Ectodermal cell (in vitro differentiated cells): ENCODE results near the gene SRGAP2B.
"Not testable (repeated sequence)": the region's sequence is repeated elsewhere in the genome, so short reads cannot be mapped to it uniquely, and the experiment has no call there.

ENCODE experiments used
- H3K27ac ChIP-seq: 2 replicates; pipeline ENCODE4 v1.7.0; 2013; ENCODE audit warnings: mild to moderate bottlenecking, low read depth, low read length; ENCODE audit not compliant: insufficient read depth, poor library complexity, severe bottlenecking
- H3K27me3 ChIP-seq: 2 replicates; pipeline ENCODE4 v1.7.0; 2013; ENCODE audit warnings: mild to moderate bottlenecking, low read length; ENCODE audit not compliant: insufficient read depth, control insufficient read depth, poor library complexity, severe bottlenecking
- H3K36me3 ChIP-seq: one replicate; pipeline ENCODE4 v1.7.0; 2013; ENCODE audit warnings: low read length; ENCODE audit not compliant: control insufficient read depth, insufficient read depth
- H3K4me1 ChIP-seq: one replicate; pipeline ENCODE4 v1.7.0; 2013; ENCODE audit warnings: low read length; ENCODE audit not compliant: control insufficient read depth, insufficient read depth
- H3K4me3 ChIP-seq: 2 replicates; pipeline ENCODE4 v1.7.0; 2013; ENCODE audit warnings: low read depth, low read length, control low read depth; ENCODE audit not compliant: insufficient read depth
- H3K9me3 ChIP-seq: 2 replicates; pipeline ENCODE4 v1.7.0; 2013; ENCODE audit warnings: mild to moderate bottlenecking, low read length, moderate library complexity; ENCODE audit not compliant: control insufficient read depth
- WGBS, 2 experiments: methylation state at CpG; one replicate each; pipeline ENCODE4 v1.1.7; 2013; ENCODE audit warnings: missing lambda C conversion rate in 2 of 2; 5-methylcytosine and 5-hydroxymethylcytosine counted together

SRGAP2B gene

GRCh38 chr1:145063941-145064648, 31.0 kb downstream of the SRGAP2B start:
- not testable (repeated sequence) for H3K4me1 ChIP-seq, H3K9me3 ChIP-seq, H3K36me3 ChIP-seq, H3K27me3 ChIP-seq, H3K27ac ChIP-seq, H3K4me3 ChIP-seq
- WGBS, 2 experiments = no CpG with 5 or more reads among the region's 2 CpGs

- not testable (repeated sequence) for H3K4me1 ChIP-seq
- WGBS, 2 experiments = 0% methylated on average over 1 of the region's 2 CpGs; no CpG with 5 or more reads in 1 of the 2 experiments
These were observed 31.8 kb downstream of the SRGAP2B start for GRCh38 chr1:145063285-145063684.

GRCh38 chr1:145058184-145058583, 36.9 kb downstream of the SRGAP2B start:
- H3K36me3 ChIP-seq, H3K27me3 ChIP-seq, H3K4me3 ChIP-seq, H3K4me1 ChIP-seq, H3K9me3 ChIP-seq, H3K27ac ChIP-seq: not testable (repeated sequence)
- no CpG with 5 or more reads among the region's 3 CpGs for WGBS, 2 experiments

More at GRCh38 chr1:145063285-145063684, 31.8 kb downstream of the SRGAP2B start:
- H3K36me3 ChIP-seq, H3K9me3 ChIP-seq, H3K27ac ChIP-seq, H3K27me3 ChIP-seq, H3K4me3 ChIP-seq: not testable (repeated sequence)

DNA sequence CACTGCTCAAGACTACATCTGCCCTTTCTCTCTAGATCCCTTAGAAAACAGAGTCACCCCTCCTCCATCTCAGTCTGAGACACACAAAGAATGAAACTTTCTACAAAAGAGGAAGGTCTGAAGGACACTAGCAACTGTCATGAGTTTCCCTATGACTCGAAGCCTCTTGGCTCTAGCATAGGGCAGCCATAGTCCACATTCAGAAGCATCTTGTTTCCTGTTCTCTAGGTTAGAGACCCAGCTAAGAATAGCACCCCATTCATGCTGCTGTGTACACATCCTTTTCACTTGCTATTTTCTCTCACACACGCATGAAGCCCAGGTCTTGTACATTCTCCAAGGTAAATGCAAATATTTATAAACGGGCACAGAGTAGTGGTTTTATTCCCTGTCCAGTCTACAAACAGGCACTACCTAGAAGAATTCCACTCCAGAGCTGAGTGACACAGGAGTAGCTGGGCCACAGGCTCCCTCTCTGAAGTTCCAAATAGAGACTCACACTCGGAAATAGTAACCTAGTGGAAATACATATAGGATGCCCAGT, 39.8 kb downstream of the SRGAP2B start:
- not testable (repeated sequence) for H3K4me3 ChIP-seq, H3K36me3 ChIP-seq, H3K27ac ChIP-seq, H3K9me3 ChIP-seq, H3K27me3 ChIP-seq, H3K4me1 ChIP-seq
- WGBS, 2 experiments = no CpG with 5 or more reads among the region's 4 CpGs

- H3K27ac ChIP-seq, H3K27me3 ChIP-seq, H3K4me3 ChIP-seq, H3K9me3 ChIP-seq, H3K4me1 ChIP-seq, H3K36me3 ChIP-seq: not testable (repeated sequence)
- WGBS, 2 experiments = no CpG with 5 or more reads among the region's 4 CpGs
These were observed 41.7 kb downstream of the SRGAP2B start for GRCh38 chr1:145053428-145053827.

- H3K27ac ChIP-seq, H3K9me3 ChIP-seq, H3K27me3 ChIP-seq, H3K4me3 ChIP-seq, H3K4me1 ChIP-seq, H3K36me3 ChIP-seq: not testable (repeated sequence)
- WGBS, 2 experiments = no CpG with 5 or more reads among the region's 10 CpGs
These were observed 42.9 kb downstream of the SRGAP2B start for GRCh38 chr1:145052019-145052776.

- not testable (repeated sequence) for H3K4me3 ChIP-seq, H3K27ac ChIP-seq, H3K36me3 ChIP-seq, H3K9me3 ChIP-seq, H3K27me3 ChIP-seq, H3K4me1 ChIP-seq
- WGBS, 2 experiments = no CpG with 5 or more reads among the region's 6 CpGs
These were observed 46.8 kb downstream of the SRGAP2B start for GRCh38 chr1:145048181-145048856.

DNA sequence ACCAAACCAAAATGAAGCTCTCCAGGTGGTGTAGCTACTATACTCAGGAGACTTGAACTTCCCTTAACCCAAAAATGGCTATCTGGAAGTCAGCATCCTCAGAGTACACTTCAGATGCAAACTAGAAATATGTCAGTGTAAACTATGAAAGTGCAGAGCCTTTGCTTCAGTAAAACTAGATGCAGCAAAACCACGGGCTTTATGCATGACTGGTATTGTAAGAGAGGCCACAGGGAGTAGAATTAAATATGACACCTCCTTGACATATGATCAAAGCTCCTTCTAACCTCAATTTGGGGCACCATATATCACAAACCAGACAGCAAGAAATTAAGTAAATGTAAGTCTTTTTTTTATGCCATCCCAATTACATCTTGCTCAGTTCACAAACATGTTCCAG, 47.6 kb downstream of the SRGAP2B start:
- no CpG with 5 or more reads among the region's 1 CpG for WGBS, 2 experiments
- H3K4me3 ChIP-seq = not testable (repeated sequence)

DNA sequence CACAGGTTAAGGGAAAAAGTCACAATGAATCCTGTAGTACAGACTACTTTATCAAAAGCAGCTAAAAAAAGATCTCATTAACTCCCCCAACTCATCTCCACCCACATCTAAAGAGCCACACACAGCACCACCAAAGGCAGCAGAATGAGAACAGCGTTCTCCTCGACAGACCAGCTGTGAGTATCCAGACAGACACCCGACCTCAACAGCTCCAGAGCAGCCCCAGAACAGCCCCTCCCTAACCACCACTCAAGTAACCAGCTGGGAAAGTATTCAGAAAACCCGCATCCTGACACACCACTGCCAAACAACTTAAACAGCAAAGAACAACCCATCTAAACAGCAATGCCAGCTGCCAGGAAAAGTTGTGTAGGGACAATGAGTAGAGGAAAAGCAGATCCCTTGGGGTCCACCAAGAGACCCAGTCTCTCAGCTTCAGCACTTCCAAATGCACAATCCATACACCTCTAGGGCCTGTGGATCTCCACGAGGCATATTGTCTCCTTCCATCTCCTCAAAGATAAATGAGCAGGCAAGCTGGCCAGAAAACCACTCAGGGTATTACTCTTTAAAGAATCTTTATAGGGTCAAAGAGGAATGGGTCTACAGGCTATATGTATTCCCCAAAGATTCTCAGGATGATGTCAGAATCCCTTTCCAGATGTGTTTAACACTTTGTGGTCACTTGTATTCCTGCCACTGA, 49.4 kb downstream of the SRGAP2B start:
- not testable (repeated sequence) for H3K36me3 ChIP-seq, H3K9me3 ChIP-seq, H3K27ac ChIP-seq, H3K27me3 ChIP-seq, H3K4me1 ChIP-seq, H3K4me3 ChIP-seq
- whole genome bisulfite sequencing, 2 experiments = no CpG with 5 or more reads among the region's 5 CpGs

More for the DNA sequence above, 47.6 kb downstream of the SRGAP2B start:
- not testable (repeated sequence) for H3K27me3 ChIP-seq, H3K4me1 ChIP-seq, H3K9me3 ChIP-seq, H3K36me3 ChIP-seq, H3K27ac ChIP-seq

DNA sequence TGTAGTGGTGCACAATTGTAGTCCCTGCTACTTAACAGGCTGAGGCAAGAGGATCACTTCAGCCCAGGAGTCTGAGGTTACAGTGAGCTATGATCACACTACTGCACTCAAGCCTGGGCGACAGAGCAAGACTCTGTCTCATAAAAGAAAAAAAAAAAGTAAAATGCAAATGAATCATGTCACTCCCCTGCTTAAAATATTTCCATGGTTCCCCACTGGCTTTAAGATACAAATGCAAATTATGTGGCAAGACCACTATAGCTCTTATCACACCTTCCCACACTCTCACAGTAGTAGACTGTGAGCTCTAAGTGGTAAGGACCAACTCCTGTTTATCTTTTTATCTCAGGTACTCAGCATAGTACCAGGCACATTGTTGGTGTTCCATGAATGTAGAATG, 53.6 kb downstream of the SRGAP2B start:
- not testable (repeated sequence) for H3K4me1 ChIP-seq, H3K36me3 ChIP-seq, H3K4me3 ChIP-seq, H3K27me3 ChIP-seq, H3K9me3 ChIP-seq, H3K27ac ChIP-seq
- no CpG with 5 or more reads among the region's 1 CpG for WGBS, 2 experiments
